Keratinocyte (primary cell): Measurements from ENCODE around the gene ZNF438. TPM values are rescaled to one million over a fixed set of nuclear protein-coding genes. Genes with fewer than 3 reads are reported as not detected.

Source experiments
- DNase-seq: peaks from one replicate; pipeline ENCODE4 v3.0.0-alpha.2; 2011; ENCODE audit warnings: low read depth, missing footprints, low spot score
- FAIRE-seq: peaks from 2 replicates; lab custom pipeline; 2011; peaks lifted over from hg19 to GRCh38; lab: Jason Lieb, UNC
- H2AFZ ChIP-seq: 2 replicates; pipeline ENCODE4 v1.6.0; 2012; ENCODE audit warnings: low read length, control low read depth, inconsistent platforms; ENCODE audit not compliant: control insufficient read depth
- H3K27ac ChIP-seq: 2 replicates; pipeline ENCODE4 v1.5.1; 2011; ENCODE audit warnings: low read length; ENCODE audit not compliant: control insufficient read depth, insufficient read depth
- H3K27me3 ChIP-seq: 3 replicates; pipeline ENCODE4 v1.6.0; 2011; ENCODE audit warnings: low read length; ENCODE audit not compliant: control insufficient read depth, insufficient read depth; ENCODE audit errors: extremely low read depth
- H3K36me3 ChIP-seq, 2 experiments: 2 replicates in 1 of 2; 3 replicates in 1 of 2; pipeline ENCODE4 v1.5.1; 2011; ENCODE audit warnings: low read length in 2 of 2, mild to moderate bottlenecking in 1 of 2; ENCODE audit not compliant: control insufficient read depth in 2 of 2, insufficient read depth in 2 of 2; ENCODE audit errors: extremely low read depth in 1 of 2
- H3K4me1 ChIP-seq: 3 replicates; pipeline ENCODE4 v1.5.1; 2011; ENCODE audit warnings: low read length; ENCODE audit not compliant: control insufficient read depth, insufficient read depth; ENCODE audit errors: extremely low read depth
- H3K4me2 ChIP-seq: 3 replicates; pipeline ENCODE4 v1.6.0; 2011; ENCODE audit warnings: low read depth, low read length; ENCODE audit not compliant: control insufficient read depth, insufficient read depth; ENCODE audit errors: extremely low read depth
- H3K4me3 ChIP-seq, 3 experiments: fragments of 200-600 bp in 1 of 3; sonication (generic) in 1 of 3; 2 replicates in 2 of 3; 3 replicates in 1 of 3; pipeline ENCODE4 v1.5.1; 2011 to 2016; ENCODE audit warnings: low read length in 3 of 3, mild to moderate bottlenecking in 3 of 3, control low read depth in 2 of 3, inconsistent platforms in 1 of 3, low read depth in 1 of 3, mixed read lengths in 1 of 3, mixed run types in 1 of 3, moderate library complexity in 1 of 3; ENCODE audit not compliant: control insufficient read depth in 2 of 3, insufficient read depth in 2 of 3; ENCODE audit errors: extremely low read depth in 1 of 3
- H3K79me2 ChIP-seq: 2 replicates; pipeline ENCODE4 v1.6.0; 2012; ENCODE audit warnings: low read length; ENCODE audit not compliant: control insufficient read depth, insufficient read depth
- H3K9ac ChIP-seq: 3 replicates; pipeline ENCODE4 v1.6.0; 2011; ENCODE audit warnings: low read length; ENCODE audit not compliant: control insufficient read depth, insufficient read depth; ENCODE audit errors: extremely low read depth
- H3K9me1 ChIP-seq: 3 replicates; pipeline ENCODE4 v1.6.0; 2011; ENCODE audit warnings: low read length; ENCODE audit not compliant: control insufficient read depth, insufficient read depth; ENCODE audit errors: extremely low read depth
- H3K9me3 ChIP-seq: 2 replicates; pipeline ENCODE4 v1.5.1; 2012; ENCODE audit warnings: low read depth, low read length; ENCODE audit not compliant: control insufficient read depth
- H4K20me1 ChIP-seq: 3 replicates; pipeline ENCODE4 v1.6.0; 2011; ENCODE audit warnings: low read length; ENCODE audit not compliant: control insufficient read depth, insufficient read depth; ENCODE audit errors: extremely low read depth
- EZH2 ChIP-seq: IDR thresholded peaks from one replicate; pipeline ENCODE4 v1.6.1; 2012; ENCODE audit warnings: inconsistent platforms, mild to moderate bottlenecking, low read length, moderate library complexity
- dilution Hi-C: fragments of 300-500 bp; cut with MboI; formaldehyde crosslinking; loops from one replicate; pipeline ENCODE4 v1.7.0; 2020; ENCODE audit warnings: low sequenced_read_pairs; ENCODE audit not compliant: extremely low pct_ligation_motif_present
- polyA plus RNA-seq, 5 experiments: library from polyadenylated mRNA; depleted of rRNA in 3 of 5; stranded (reverse) in 3 of 5; stranded (forward) in 1 of 5; unstranded in 1 of 5; fragments of >200 nt; gene quantifications; 1 replicate in 1 of 5; 2 replicates in 3 of 5; 3 replicates in 1 of 5; pipeline versions ENCODE4 v1.2.1 to v1.2.3, GENCODE V29; 2011 to 2012; ENCODE audit warnings: missing spikeins in 2 of 5, low read depth in 1 of 5, low replicate concordance in 1 of 5
- TF ChIP-seq, protein P1 (sequence below), 3 experiments: IDR thresholded peaks in 1 of 3; conservative IDR thresholded peaks in 1 of 3; optimal IDR thresholded peaks in 1 of 3; 2 replicates in 2 of 3; 3 replicates in 1 of 3; pipeline versions ENCODE3 to v1.5.1; 2011; ENCODE audit warnings: low read length in 3 of 3, mild to moderate bottlenecking in 3 of 3, moderate library complexity in 2 of 3, control low read depth in 1 of 3, inconsistent platforms in 1 of 3; ENCODE audit not compliant: insufficient read depth in 2 of 3; ENCODE audit errors: extremely low read depth in 1 of 3

The ZNF438 gene
- polyA plus RNA-seq, 1 donor (not counting 4 experiments of a cell fraction or from before 2014, with no cell fraction given): 2.8 TPM

DNA sequence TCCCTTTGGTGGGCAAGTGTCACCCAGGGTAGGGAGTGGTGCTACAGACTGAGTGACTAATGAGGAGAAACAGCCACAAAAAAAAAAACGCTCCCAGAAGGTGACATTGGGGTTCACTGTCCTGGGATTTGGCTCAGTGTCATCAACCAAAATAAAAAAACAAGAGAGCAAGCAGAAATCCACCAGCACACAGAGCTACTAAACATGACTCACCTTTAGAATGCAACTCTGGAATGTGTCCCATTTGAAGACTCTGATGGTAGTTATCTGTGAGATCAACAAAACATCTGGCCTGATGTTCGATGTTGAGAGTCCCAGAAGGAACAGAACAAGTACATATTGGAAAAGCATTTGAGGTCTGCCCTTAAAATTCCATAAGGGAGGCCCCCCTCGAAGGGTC, 201.8 kb downstream of the ZNF438 start:
- dilution Hi-C loops: no loop called here
- H3K36me3 ChIP-seq: no peaks in the 10 kb centered on the region
- DNase-seq: no peak

GRCh38 chr10:30828680-30829079, 203.0 kb downstream of the ZNF438 start:
- no peak overlapping the region for H3K9ac ChIP-seq
- no peaks in the 10 kb centered on the region for H3K36me3 ChIP-seq
- no peak overlapping the region for H2AFZ ChIP-seq
- no peaks in the 10 kb centered on the region for H3K9me1 ChIP-seq
- H3K4me2 ChIP-seq: no peak overlapping the region
- no peaks in the 10 kb centered on the region for H3K4me1 ChIP-seq
- no peaks in the 10 kb centered on the region for H3K9me3 ChIP-seq
- H3K27ac ChIP-seq: no peak overlapping the region
- no peaks in the 10 kb centered on the region for H3K27me3 ChIP-seq
- H3K79me2 ChIP-seq: no peaks in the 10 kb centered on the region
- no peaks in the 10 kb centered on the region for H4K20me1 ChIP-seq
- dilution Hi-C loops: no loop called here
- H3K4me3 ChIP-seq: no peak overlapping the region
- DNase-seq (no peak), FAIRE-seq (no peak)
- TF ChIP-seq EZH2: no peak
- TF ChIP-seq, protein P1, sequence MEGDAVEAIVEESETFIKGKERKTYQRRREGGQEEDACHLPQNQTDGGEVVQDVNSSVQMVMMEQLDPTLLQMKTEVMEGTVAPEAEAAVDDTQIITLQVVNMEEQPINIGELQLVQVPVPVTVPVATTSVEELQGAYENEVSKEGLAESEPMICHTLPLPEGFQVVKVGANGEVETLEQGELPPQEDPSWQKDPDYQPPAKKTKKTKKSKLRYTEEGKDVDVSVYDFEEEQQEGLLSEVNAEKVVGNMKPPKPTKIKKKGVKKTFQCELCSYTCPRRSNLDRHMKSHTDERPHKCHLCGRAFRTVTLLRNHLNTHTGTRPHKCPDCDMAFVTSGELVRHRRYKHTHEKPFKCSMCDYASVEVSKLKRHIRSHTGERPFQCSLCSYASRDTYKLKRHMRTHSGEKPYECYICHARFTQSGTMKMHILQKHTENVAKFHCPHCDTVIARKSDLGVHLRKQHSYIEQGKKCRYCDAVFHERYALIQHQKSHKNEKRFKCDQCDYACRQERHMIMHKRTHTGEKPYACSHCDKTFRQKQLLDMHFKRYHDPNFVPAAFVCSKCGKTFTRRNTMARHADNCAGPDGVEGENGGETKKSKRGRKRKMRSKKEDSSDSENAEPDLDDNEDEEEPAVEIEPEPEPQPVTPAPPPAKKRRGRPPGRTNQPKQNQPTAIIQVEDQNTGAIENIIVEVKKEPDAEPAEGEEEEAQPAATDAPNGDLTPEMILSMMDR (optimal IDR thresholded peaks at IDR 0.05 in 1 of 3, IDR thresholded peaks at IDR 0.05 in 1 of 3, conservative IDR thresholded peaks at IDR 0.05 in 1 of 3; ENCODE audit: extremely low read depth in 1 of 3, insufficient read depth in 2 of 3, low read length in 3 of 3): no peak

More for the DNA sequence above, 201.8 kb downstream of the ZNF438 start:
- H3K27me3 ChIP-seq: no peaks in the 10 kb centered on the region
- no peak overlapping the region for H3K27ac ChIP-seq
- H3K9me3 ChIP-seq: no peaks in the 10 kb centered on the region
- FAIRE-seq: no peak
- H3K4me1 ChIP-seq: no peaks in the 10 kb centered on the region
- TF ChIP-seq, protein P1 (optimal IDR thresholded peaks at IDR 0.05 in 1 of 3, IDR thresholded peaks at IDR 0.05 in 1 of 3, conservative IDR thresholded peaks at IDR 0.05 in 1 of 3; ENCODE audit: extremely low read depth in 1 of 3, insufficient read depth in 2 of 3, low read length in 3 of 3): no peak
- TF ChIP-seq EZH2: no peak
- H3K79me2 ChIP-seq: no peaks in the 10 kb centered on the region
- no peak overlapping the region for H3K9ac ChIP-seq
- no peaks in the 10 kb centered on the region for H3K9me1 ChIP-seq
- no peak overlapping the region for H3K4me2 ChIP-seq
- no peaks in the 10 kb centered on the region for H4K20me1 ChIP-seq
- no peak overlapping the region for H3K4me3 ChIP-seq
- no peak overlapping the region for H2AFZ ChIP-seq
